ENCODE measurements around the gene SLC4A5.
A peak's percentile ranks its signal among the peaks of the same experiment; 100 is the strongest.

Gene SLC4A5

DNA sequence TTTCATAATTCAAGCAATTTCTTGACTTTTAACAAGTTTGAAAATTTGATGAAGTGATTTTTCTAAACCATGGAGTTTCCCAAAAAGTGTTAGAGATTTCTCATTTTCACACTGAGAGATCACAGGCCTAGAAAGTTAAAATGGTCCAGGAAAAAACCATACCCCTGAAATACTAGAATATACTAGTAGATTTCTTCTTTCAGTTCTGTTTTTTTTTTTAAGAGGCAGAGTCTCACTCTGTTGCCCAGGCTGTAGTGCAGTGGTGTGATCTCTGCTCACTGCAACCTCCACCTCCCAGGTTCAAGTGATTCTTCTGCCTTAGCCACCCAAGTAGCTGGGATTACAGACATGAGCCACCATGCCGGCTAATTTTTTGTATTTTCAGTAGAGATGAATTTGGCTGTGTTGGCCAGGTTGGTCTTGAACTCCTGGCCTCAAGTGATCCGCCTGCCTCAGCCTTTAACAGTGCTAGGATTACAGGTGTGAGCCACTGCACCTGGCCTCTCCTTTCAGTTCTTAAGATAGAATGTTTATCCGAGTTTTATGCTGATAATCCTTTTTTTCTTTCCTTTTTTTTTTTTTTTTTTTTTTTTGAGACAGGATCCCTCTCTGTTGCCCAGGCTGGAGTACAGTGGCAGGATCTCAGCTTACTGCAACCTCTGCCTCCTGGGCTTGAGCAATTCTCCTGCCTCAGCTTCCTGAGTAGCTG, 130.4 kb downstream of the SLC4A5 start:
- no peaks in the 10 kb centered on the region for H3K36me3 ChIP-seq (ENCODE audit: control insufficient read depth, insufficient read depth, low read length)
- H3K27me3 ChIP-seq (ENCODE audit: control insufficient read depth, insufficient read depth, low read length): no peaks in the 10 kb centered on the region
- H3K27ac ChIP-seq (ENCODE audit: low read depth, low read length): no peak overlapping the region
- H3K4me1 ChIP-seq (ENCODE audit: control insufficient read depth, insufficient read depth, low read length): no peaks in the 10 kb centered on the region
- H3K4me3 ChIP-seq (ENCODE audit: low read length): no peak overlapping the region
- H3K9ac ChIP-seq (ENCODE audit: low read length): no peak overlapping the region

DNA sequence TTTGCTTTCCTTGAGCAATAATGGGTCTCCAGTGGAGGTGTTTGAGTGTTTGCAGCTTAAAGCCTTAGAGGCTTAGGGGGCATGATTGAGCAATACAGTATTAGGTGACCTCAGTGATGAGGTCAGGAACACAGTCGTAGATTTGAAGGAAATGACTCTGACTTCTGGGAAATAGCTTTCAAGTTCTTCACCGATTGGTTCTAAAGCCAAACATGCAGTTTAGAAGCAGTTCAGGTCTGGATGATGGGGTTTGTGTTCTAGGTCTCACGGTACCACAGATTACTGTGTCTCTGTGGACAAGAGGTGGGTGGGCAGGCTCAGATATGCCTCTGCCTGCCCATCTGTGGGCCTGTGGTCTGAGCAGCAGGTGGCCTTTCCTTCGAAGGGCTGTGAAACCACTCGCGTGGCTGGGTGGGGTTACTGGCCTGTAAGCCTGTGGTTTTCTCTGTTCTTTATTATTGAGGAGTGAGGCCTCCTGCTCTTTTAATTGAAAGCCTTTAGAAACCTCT, 137.0 kb downstream of the SLC4A5 start:
- H3K4me3 ChIP-seq (ENCODE audit: low read length): no peak overlapping the region
- H3K36me3 ChIP-seq (ENCODE audit: control insufficient read depth, insufficient read depth, low read length): no peaks in the 10 kb centered on the region
- H3K9ac ChIP-seq (ENCODE audit: low read length): no peak overlapping the region
- no peak overlapping the region for H3K27ac ChIP-seq (ENCODE audit: low read depth, low read length)
- H3K27me3 ChIP-seq (ENCODE audit: control insufficient read depth, insufficient read depth, low read length): no peaks in the 10 kb centered on the region
- no peaks in the 10 kb centered on the region for H3K4me1 ChIP-seq (ENCODE audit: control insufficient read depth, insufficient read depth, low read length)

DNA sequence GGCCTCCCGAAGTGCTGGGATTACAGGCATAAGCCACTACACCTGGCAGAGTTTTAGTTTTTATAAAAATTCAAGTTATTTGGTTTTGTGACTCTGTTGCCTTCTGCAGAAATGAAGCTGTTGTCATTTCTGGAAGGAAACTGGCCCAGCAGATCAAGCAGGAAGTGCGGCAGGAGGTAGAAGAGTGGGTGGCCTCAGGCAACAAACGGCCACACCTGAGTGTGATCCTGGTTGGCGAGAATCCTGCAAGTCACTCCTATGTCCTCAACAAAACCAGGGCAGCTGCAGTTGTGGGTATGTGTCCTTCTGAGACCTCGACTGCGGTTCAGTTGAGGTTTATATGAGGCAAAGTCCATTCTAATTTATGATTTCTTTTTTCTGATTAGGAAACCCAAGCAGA, 137.6 kb downstream of the SLC4A5 start:
- H3K27ac ChIP-seq (ENCODE audit: low read depth, low read length): no peak overlapping the region
- no peak overlapping the region for H3K4me3 ChIP-seq (ENCODE audit: low read length)
- no peaks in the 10 kb centered on the region for H3K36me3 ChIP-seq (ENCODE audit: control insufficient read depth, insufficient read depth, low read length)
- H3K27me3 ChIP-seq (ENCODE audit: control insufficient read depth, insufficient read depth, low read length): no peaks in the 10 kb centered on the region
- no peak overlapping the region for H3K9ac ChIP-seq (ENCODE audit: low read length)
- H3K4me1 ChIP-seq (ENCODE audit: control insufficient read depth, insufficient read depth, low read length): no peaks in the 10 kb centered on the region

DNA sequence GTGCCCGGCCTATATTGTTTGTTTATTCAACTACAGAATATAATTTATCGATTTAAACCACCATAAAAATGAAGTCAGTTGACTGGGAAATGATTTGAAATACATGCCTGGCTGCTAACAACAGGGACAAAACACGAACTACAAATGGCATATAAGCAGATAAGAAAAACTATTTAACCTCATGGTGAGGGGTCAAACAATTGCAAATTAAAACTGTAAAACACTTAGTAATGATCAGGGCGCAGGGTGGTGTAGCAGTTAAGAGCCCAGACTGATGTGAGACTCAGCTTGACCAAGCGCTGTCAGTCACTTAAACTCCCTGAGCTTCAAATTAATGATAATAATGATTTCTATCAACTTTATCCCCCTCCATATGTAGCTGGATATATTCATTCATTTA, 138.1 kb downstream of the SLC4A5 start:
- H3K4me1 ChIP-seq (ENCODE audit: control insufficient read depth, insufficient read depth, low read length): no peaks in the 10 kb centered on the region
- H3K27ac ChIP-seq (ENCODE audit: low read depth, low read length): no peak overlapping the region
- no peak overlapping the region for H3K9ac ChIP-seq (ENCODE audit: low read length)

DNA sequence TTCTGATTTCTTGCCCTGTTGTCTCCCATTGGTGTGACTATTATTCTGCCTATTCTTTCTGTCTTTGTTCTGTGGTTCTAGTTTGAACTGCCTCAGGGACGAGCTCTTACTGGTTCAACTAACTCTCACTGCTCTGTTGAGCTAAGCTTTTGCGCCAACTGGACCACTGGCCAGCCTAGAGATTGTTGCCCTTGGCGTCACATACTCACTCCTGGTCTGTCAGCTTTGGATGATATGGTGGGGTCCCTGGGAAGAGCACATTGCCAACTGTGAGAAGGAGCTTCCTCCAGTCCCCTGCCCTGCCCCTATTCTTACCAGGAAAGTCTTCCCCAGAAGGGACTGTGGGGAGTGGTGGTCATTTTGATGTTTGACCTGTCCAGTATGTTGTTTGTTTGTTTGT, 138.8 kb downstream of the SLC4A5 start:
- H3K9ac ChIP-seq (ENCODE audit: low read length): no peak overlapping the region
- no peaks in the 10 kb centered on the region for H3K27me3 ChIP-seq (ENCODE audit: control insufficient read depth, insufficient read depth, low read length)
- no peak overlapping the region for H3K27ac ChIP-seq (ENCODE audit: low read depth, low read length)
- no peak overlapping the region for H3K4me3 ChIP-seq (ENCODE audit: low read length)
- H3K4me1 ChIP-seq (ENCODE audit: control insufficient read depth, insufficient read depth, low read length): no peaks in the 10 kb centered on the region
- no peaks in the 10 kb centered on the region for H3K36me3 ChIP-seq (ENCODE audit: control insufficient read depth, insufficient read depth, low read length)

More for the DNA sequence above, 138.1 kb downstream of the SLC4A5 start:
- Histone ChIP-seq H3K36me3 (ENCODE audit: control insufficient read depth, insufficient read depth, low read length) (no peaks in the 10 kb centered on the region), H3K27me3 (ENCODE audit: control insufficient read depth, insufficient read depth, low read length) (no peaks in the 10 kb centered on the region), H3K4me3 (ENCODE audit: low read length) (no peak overlapping the region)

DNA sequence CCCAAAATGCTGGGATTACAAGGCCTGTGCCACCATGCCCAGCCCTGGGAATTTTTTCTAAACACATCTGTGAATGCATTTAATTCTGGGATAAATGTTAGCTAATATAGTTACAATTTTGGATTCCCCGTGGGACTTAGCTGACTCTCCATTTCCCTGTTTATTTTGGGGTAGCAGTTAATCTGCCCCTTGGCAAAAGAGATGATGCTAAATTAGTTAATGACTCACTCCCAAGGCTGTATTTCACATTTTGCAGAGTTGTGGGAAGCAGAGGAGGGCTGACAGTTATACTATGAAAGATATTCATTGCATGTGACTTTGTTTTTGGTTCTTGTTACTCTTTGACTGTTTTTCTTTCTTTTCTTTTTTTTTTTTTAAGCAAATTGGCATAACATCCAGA, 141.6 kb downstream of the SLC4A5 start:
- Histone ChIP-seq H3K27me3 (ENCODE audit: control insufficient read depth, insufficient read depth, low read length) (no peaks in the 10 kb centered on the region), H3K9ac (ENCODE audit: low read length) (no peak overlapping the region), H3K36me3 (ENCODE audit: control insufficient read depth, insufficient read depth, low read length) (no peaks in the 10 kb centered on the region), H3K27ac (ENCODE audit: low read depth, low read length) (no peak overlapping the region), H3K4me1 (ENCODE audit: control insufficient read depth, insufficient read depth, low read length) (no peaks in the 10 kb centered on the region), H3K4me3 (ENCODE audit: low read length) (no peak overlapping the region)

DNA sequence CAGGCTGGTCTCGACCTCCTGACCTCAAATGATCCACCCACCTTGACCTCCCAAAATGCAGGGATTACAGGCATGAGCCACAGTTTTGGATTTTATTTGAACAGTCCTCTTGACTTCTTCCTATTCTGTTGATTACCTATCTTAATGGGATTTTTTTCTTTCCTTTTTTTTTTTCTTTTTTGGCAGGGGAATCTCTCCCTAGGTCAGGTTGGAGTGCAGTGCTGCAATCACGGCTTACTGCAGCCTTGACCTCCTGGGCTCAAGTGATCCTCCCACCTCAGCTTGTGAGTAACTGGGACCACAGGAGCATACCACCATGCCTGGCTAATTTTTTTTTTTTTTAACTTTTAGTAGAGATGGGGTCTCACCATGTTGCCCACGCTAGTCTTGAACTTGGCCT, 142.0 kb downstream of the SLC4A5 start:
- Histone ChIP-seq H3K4me3 (ENCODE audit: low read length) (no peak overlapping the region), H3K27me3 (ENCODE audit: control insufficient read depth, insufficient read depth, low read length) (no peaks in the 10 kb centered on the region), H3K9ac (ENCODE audit: low read length) (no peak overlapping the region), H3K36me3 (ENCODE audit: control insufficient read depth, insufficient read depth, low read length) (no peaks in the 10 kb centered on the region), H3K4me1 (ENCODE audit: control insufficient read depth, insufficient read depth, low read length) (no peaks in the 10 kb centered on the region), H3K27ac (ENCODE audit: low read depth, low read length) (no peak overlapping the region)

DNA sequence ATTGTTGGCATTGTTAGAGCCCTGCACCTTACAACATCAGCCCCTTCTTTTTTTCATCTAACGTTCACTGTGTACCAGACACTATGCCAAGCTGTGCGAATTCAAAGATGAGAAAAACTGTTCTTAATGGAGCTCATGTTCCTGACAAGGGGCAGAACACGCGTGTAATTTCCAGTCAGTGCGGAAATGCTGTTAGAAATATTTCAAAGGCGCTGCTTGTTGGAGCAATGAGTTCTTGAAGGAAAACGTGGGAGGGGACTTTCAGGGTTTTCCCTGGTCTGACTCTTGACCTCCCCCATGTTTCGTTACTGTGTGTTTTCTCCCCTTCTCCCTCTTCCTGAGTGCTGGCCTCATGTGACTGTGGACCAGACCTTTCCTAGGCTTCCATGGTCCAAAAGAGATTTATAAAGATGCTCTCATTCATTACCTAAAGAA, 143.3 kb downstream of the SLC4A5 start:
- Histone ChIP-seq H3K27me3 (ENCODE audit: control insufficient read depth, insufficient read depth, low read length) (no peaks in the 10 kb centered on the region), H3K27ac (ENCODE audit: low read depth, low read length) (no peak overlapping the region), H3K36me3 (ENCODE audit: control insufficient read depth, insufficient read depth, low read length) (no peaks in the 10 kb centered on the region), H3K4me3 (ENCODE audit: low read length) (peak overlapping the region; percentile 68), H3K9ac (ENCODE audit: low read length) (no peak overlapping the region), H3K4me1 (ENCODE audit: control insufficient read depth, insufficient read depth, low read length) (no peaks in the 10 kb centered on the region)

DNA sequence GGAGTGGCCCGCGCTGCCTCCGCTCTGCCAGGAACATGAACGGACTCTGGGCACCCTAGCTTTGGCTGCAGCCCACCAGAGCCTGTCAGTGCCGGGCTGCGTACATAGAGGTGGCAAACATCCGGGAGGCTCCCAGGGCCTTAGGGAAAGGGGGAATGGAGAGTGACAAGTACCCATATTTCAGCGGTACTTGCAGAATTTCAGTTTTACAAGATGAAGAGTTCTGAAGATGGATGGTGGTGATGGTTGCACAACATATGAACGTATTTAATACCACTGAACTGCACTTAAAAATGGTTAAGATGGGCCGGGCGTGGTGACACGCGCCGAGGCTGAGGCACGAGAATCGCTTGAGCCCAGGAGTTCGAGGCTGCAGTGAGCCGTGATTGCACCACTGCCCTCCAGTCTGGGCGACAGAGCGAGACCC, 143.9 kb downstream of the SLC4A5 start:
- Histone ChIP-seq H3K27ac (ENCODE audit: low read depth, low read length) (no peak overlapping the region), H3K9ac (ENCODE audit: low read length) (no peak overlapping the region), H3K4me3 (ENCODE audit: low read length) (peak overlapping the region; percentile 68), H3K27me3 (ENCODE audit: control insufficient read depth, insufficient read depth, low read length) (no peaks in the 10 kb centered on the region), H3K4me1 (ENCODE audit: control insufficient read depth, insufficient read depth, low read length) (no peaks in the 10 kb centered on the region), H3K36me3 (ENCODE audit: control insufficient read depth, insufficient read depth, low read length) (no peaks in the 10 kb centered on the region)

DNA sequence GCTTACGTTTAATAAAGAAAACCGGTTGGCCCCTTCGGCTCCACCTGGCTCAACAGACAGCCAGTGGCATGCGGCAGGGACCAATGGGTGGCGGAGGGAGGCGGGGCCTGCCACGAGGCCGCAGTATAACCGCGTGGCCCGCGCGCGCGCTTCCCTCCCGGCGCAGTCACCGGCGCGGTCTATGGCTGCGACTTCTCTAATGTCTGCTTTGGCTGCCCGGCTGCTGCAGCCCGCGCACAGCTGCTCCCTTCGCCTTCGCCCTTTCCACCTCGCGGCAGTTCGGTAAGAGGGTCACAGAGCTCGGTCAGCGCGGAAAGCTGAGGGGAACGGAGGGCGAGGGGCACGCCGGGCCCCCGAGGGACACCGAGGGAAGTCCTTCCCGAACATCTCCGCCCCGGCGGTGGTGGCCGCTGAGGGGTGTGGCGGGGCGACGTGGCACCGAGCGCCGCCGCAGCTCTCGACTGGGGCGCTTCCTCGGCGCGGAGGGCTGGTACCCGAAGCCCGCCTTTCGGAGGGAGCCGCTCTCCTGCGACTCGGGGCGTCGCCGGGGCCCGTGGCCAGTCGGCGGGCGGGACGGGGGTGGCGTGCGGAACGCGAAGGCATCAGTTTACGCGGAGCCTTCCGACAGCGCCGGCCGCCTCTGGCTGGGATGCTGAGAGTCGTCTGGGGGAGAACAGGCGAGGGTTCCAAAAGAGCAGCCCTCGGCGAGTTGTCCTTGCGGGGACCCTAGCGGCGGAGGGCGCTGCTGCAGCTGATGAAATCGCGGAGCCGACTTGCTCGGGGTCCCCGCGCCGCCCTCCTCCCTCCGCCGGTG, 144.5 kb downstream of the SLC4A5 start, which contains the start of gene MTHFD2:
Gene MTHFD2, plus strand, starts transcription at position 155 of the 814 bp plus-strand sequence. Its CDS starts 27 bp downstream, at position 182.
- H3K4me1 ChIP-seq (ENCODE audit: control insufficient read depth, insufficient read depth, low read length): no peaks in the 10 kb centered on the region
- peak within 1 kb of the TSS; percentile 70 for H3K27ac ChIP-seq (ENCODE audit: low read depth, low read length)
- peak within 1 kb of the TSS; percentile 68 for H3K4me3 ChIP-seq (ENCODE audit: low read length)
- no peaks in the 10 kb centered on the region for H3K36me3 ChIP-seq (ENCODE audit: control insufficient read depth, insufficient read depth, low read length)
- no peaks in the 10 kb centered on the region for H3K27me3 ChIP-seq (ENCODE audit: control insufficient read depth, insufficient read depth, low read length)
- H3K9ac ChIP-seq (ENCODE audit: low read length): no peak within 1 kb of the TSS

DNA sequence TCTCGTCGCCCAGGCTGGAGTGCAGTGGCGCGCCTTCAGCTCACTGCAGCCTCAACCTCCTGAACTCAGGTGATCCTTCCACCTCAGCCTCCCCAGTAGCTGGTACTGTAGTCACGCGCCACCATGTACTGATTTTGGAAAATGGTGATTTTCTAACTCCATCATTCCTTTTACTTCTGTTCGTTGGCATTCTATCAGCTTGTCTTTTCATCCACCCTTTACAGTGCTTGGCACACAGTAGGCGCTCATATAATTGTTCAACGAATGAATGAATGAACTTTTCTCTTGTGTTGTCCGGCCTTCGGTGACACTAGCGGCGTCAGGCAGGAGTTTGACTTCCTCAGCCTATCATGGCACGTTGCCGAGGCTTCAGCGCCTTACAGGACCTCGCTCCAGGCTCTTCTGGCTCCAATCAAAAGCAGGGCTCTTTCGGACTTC, 145.2 kb downstream of the SLC4A5 start:
- H3K9ac ChIP-seq (ENCODE audit: low read length): no peak overlapping the region
- H3K4me3 ChIP-seq (ENCODE audit: low read length): peak overlapping the region; percentile 68
- H3K4me1 ChIP-seq (ENCODE audit: control insufficient read depth, insufficient read depth, low read length): no peaks in the 10 kb centered on the region
- no peaks in the 10 kb centered on the region for H3K27me3 ChIP-seq (ENCODE audit: control insufficient read depth, insufficient read depth, low read length)
- H3K36me3 ChIP-seq (ENCODE audit: control insufficient read depth, insufficient read depth, low read length): no peaks in the 10 kb centered on the region
- H3K27ac ChIP-seq (ENCODE audit: low read depth, low read length): no peak overlapping the region

DNA sequence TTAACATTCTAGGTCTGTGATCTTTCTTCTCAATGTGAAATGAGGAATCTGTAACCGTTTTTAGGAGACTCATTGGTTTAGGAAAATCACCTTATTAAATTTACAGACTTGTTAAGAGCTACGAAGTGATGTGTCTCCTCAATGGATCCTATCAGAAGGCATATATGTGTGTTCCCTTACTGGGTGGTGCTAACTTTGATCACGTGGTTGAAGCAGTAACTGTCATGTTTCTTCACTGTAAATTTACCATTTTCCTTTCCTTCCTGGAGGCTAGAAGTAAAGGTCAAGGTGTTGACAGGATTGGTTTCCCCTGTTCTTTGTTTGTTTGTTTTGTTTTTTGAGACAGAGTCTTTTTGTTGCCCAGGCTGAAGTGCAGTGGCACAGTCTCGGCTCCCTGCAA, 146.2 kb downstream of the SLC4A5 start:
- Histone ChIP-seq H3K4me3 (ENCODE audit: low read length) (no peak overlapping the region), H3K27me3 (ENCODE audit: control insufficient read depth, insufficient read depth, low read length) (no peaks in the 10 kb centered on the region), H3K27ac (ENCODE audit: low read depth, low read length) (no peak overlapping the region), H3K9ac (ENCODE audit: low read length) (no peak overlapping the region), H3K36me3 (ENCODE audit: control insufficient read depth, insufficient read depth, low read length) (no peaks in the 10 kb centered on the region), H3K4me1 (ENCODE audit: control insufficient read depth, insufficient read depth, low read length) (no peaks in the 10 kb centered on the region)

Data from rectal smooth muscle tissue (tissue), 1 donor.